Body of pancreas (tissue), 4 donors: ENCODE data around the gene EXOC1. TPM values are rescaled to one million over a fixed set of nuclear protein-coding genes. Genes with fewer than 3 reads are reported as not detected.

Experiments
- ATAC-seq: fragments of 150-250 bp; one replicate; pipeline ENCODE4 v1.9.1; 2016
- DNase-seq, 4 donors: peaks; one replicate each; pipeline ENCODE4 v3.0.0-alpha.2; 2019
- H3K27ac ChIP-seq, 4 donors: fragments of 200-600 bp; sonication (generic); 1 replicate in 3 of 4; 2 replicates in 1 of 4; pipeline versions ENCODE4 v1.5.1 to v1.6.1; 2016 to 2019; ENCODE audit warnings: mild to moderate bottlenecking in 1 of 4, mixed read lengths in 1 of 4, moderate library complexity in 1 of 4
- H3K27me3 ChIP-seq, 2 donors: fragments of 200-600 bp; sonication (generic); one replicate each; pipeline ENCODE4 v1.6.0; 2016; ENCODE audit warnings: mild to moderate bottlenecking in 1 of 2
- H3K36me3 ChIP-seq, 2 donors: fragments of 200-600 bp; sonication (generic); replicated peaks in 1 of 2; 2 replicates each; pipeline ENCODE4 v1.5.1; 2016; ENCODE audit warnings: low read depth in 2 of 2; ENCODE audit not compliant: insufficient read depth in 1 of 2
- H3K4me1 ChIP-seq: fragments of 200-600 bp; sonication (generic); one replicate; pipeline ENCODE4 v1.6.0; 2016
- H3K4me3 ChIP-seq, 2 donors: fragments of 200-600 bp; sonication (generic); 1 replicate in 1 of 2; 2 replicates in 1 of 2; pipeline ENCODE4 v1.5.1; 2016 to 2019
- H3K9me3 ChIP-seq, 3 donors: fragments of 200-600 bp; sonication (generic); 1 replicate in 2 of 3; 2 replicates in 1 of 3; pipeline ENCODE4 v1.5.1; 2016
- POLR2A ChIP-seq, 3 donors: fragments of 450-650 bp; IDR thresholded peaks; one replicate each; pipeline ENCODE4 v1.6.1; 2016; ENCODE audit warnings: antibody characterized with exemption in 3 of 3, mild to moderate bottlenecking in 2 of 3
- WGBS, 2 donors: methylation state at CpG; one replicate each; pipeline ENCODE4 v1.1.5; 2017; 5-methylcytosine and 5-hydroxymethylcytosine counted together
- intact Hi-C: fragments of 100-400 bp; cut with DNase I; formaldehyde crosslinking; loops from one replicate; pipeline ENCODE4 v1.15.1; 2023
- total RNA-seq, 2 donors: library from RNA; depleted of rRNA; stranded (reverse); fragments of >200 nt; gene quantifications; one replicate each; pipeline ENCODE4 v1.1.0, GENCODE V29; 2016
- TF ChIP-seq, protein P1 (sequence below), 7 experiments: fragments of 450-650 bp in 4 of 7; fragments of 200-600 bp in 3 of 7; sonication (generic) in 3 of 7; IDR thresholded peaks; one replicate each; pipeline ENCODE4 v1.5.1; 2016 to 2019; ENCODE audit warnings: antibody characterized with exemption in 7 of 7

The EXOC1 gene, protein sequence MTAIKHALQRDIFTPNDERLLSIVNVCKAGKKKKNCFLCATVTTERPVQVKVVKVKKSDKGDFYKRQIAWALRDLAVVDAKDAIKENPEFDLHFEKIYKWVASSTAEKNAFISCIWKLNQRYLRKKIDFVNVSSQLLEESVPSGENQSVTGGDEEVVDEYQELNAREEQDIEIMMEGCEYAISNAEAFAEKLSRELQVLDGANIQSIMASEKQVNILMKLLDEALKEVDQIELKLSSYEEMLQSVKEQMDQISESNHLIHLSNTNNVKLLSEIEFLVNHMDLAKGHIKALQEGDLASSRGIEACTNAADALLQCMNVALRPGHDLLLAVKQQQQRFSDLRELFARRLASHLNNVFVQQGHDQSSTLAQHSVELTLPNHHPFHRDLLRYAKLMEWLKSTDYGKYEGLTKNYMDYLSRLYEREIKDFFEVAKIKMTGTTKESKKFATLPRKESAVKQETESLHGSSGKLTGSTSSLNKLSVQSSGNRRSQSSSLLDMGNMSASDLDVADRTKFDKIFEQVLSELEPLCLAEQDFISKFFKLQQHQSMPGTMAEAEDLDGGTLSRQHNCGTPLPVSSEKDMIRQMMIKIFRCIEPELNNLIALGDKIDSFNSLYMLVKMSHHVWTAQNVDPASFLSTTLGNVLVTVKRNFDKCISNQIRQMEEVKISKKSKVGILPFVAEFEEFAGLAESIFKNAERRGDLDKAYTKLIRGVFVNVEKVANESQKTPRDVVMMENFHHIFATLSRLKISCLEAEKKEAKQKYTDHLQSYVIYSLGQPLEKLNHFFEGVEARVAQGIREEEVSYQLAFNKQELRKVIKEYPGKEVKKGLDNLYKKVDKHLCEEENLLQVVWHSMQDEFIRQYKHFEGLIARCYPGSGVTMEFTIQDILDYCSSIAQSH
- total RNA-seq = 10 to 100 TPM; 16.9 to 37.9 TPM

DNA sequence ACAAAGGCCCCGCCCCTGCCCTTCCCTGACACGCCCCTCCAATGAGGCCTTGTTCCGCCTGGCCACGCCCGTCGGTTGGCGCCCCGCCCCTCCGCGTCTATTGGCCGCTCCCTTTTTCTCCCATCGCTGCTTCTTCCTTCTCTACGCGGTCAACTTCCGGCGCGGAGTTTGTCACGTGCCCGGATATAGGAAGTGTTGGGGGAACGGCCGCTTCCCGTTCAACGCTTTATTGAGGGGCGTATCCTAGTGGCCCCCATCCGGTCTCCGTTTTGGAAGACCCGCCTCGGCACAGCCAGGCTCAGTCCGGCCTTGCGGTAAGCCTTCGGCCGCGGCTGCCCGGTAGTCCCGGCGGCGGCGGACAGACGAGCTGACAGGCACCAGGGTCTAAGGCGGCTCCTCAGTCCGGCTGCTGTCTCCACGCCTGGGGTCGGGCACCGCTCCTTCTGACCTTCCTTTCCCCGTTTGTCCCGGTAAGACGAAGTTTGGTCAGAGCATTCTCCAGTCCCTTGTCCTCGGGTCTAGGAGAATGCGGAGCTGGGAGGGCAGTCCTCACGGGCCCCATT is at the start of gene EXOC1:
Gene EXOC1 (plus strand): TSS at position 165 of the 563 bp plus-strand sequence. CDS start 4,676 bp downstream, outside the sequence.
- intact Hi-C loops = no loop called here
- 0% methylated on average over 35 to 50 of the region's 50 CpGs for WGBS, 2 donors

GRCh38 chr4:55807556-55807955 is 45.9 kb upstream of the EXOC1 start:
- ATAC-seq (no peak), DNase-seq (no peak)
- intact Hi-C loops = no loop called here
- Histone ChIP-seq H3K4me3 (no peak overlapping the region), H3K9me3 (no peaks in the 10 kb centered on the region), H3K36me3 (no peaks in the 10 kb centered on the region), H3K27me3 (no peaks in the 10 kb centered on the region), H3K4me1 (no peaks in the 10 kb centered on the region), H3K27ac (no peak overlapping the region)
- TF ChIP-seq, protein P1, sequence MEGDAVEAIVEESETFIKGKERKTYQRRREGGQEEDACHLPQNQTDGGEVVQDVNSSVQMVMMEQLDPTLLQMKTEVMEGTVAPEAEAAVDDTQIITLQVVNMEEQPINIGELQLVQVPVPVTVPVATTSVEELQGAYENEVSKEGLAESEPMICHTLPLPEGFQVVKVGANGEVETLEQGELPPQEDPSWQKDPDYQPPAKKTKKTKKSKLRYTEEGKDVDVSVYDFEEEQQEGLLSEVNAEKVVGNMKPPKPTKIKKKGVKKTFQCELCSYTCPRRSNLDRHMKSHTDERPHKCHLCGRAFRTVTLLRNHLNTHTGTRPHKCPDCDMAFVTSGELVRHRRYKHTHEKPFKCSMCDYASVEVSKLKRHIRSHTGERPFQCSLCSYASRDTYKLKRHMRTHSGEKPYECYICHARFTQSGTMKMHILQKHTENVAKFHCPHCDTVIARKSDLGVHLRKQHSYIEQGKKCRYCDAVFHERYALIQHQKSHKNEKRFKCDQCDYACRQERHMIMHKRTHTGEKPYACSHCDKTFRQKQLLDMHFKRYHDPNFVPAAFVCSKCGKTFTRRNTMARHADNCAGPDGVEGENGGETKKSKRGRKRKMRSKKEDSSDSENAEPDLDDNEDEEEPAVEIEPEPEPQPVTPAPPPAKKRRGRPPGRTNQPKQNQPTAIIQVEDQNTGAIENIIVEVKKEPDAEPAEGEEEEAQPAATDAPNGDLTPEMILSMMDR (IDR thresholded peaks at IDR 0.05) = no peak

More for the DNA sequence above, at the start of gene EXOC1:
- DNase-seq (peak; percentile 98 to 99 (median 98)), ATAC-seq (peak; percentile 100)
- Histone ChIP-seq H3K4me3 (peak within 1 kb of the TSS; percentile 71 to 92), H3K4me1 (peaks cover 11% of the 10 kb centered on the region), H3K36me3 (no peaks in the 10 kb centered on the region), H3K27me3 (no peaks in the 10 kb centered on the region), H3K27ac (peak within 1 kb of the TSS in 3 of 4 donors; percentile 1 to 78 (median 74)), H3K9me3 (no peaks in the 10 kb centered on the region)
- peak; percentile 14 to 71 (median 66) for TF ChIP-seq POLR2A (IDR thresholded peaks at IDR 0.05)
- TF ChIP-seq, protein P1 (IDR thresholded peaks at IDR 0.05) = no peak

DNA sequence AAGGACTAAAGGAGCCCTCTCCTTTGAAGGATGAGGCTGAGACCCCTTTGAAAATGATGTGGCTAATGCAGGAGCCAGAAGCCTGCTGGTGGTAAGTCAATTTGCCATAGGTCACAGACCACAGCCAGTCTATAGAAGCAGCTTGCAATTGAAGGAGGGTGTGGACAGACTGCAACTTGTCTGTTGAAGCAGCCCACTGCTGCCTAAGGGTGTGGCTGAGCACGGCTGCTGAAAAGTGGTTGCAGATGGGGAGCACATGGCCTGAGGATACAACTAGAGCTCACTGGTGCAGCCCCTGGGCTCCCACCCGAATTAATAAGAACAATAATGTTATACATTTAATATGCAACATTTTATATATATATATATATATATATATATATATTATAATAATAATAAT is 45.3 kb upstream of the EXOC1 start:
- WGBS, 2 donors = 41 to 49% methylated on average over 2 of the region's 2 CpGs
- no peak overlapping the region for H3K4me3 ChIP-seq
- H3K27ac ChIP-seq = no peak overlapping the region
- TF ChIP-seq POLR2A (IDR thresholded peaks at IDR 0.05) = no peak
- TF ChIP-seq, protein P1 (IDR thresholded peaks at IDR 0.05) = no peak
- H3K4me1 ChIP-seq = no peaks in the 10 kb centered on the region
- no peaks in the 10 kb centered on the region for H3K9me3 ChIP-seq
- intact Hi-C loops = no loop called here
- DNase-seq (no peak), ATAC-seq (no peak)
- H3K36me3 ChIP-seq = no peaks in the 10 kb centered on the region
- no peaks in the 10 kb centered on the region for H3K27me3 ChIP-seq

DNA sequence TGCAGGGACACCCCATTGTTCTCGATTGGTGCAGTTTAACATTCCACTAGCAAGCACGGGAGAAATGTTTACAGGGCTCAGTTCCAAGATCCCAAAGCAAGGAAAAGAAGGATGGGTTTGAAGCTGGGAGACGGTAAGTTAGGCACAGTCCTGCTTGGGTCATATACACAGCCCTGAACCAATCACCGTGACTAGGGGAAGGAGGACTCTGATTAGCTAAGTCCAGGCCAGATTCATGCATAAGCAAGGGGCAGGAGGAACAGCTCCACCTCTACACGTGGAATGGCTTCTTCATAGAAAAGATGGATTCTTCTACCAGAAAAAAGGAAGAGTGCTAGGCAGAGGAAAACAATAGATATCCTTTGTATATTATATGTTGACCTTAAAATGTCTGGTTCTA is 44.8 kb upstream of the EXOC1 start:
- WGBS, 2 donors = 40 to 46% methylated on average over 5 of the region's 5 CpGs
- Histone ChIP-seq H3K27me3 (no peaks in the 10 kb centered on the region), H3K4me3 (no peak overlapping the region), H3K9me3 (no peaks in the 10 kb centered on the region), H3K36me3 (no peaks in the 10 kb centered on the region), H3K4me1 (no peaks in the 10 kb centered on the region), H3K27ac (no peak overlapping the region)
- DNase-seq = no peak
- ATAC-seq = no peak
- intact Hi-C loops = no loop called here
- TF ChIP-seq, protein P1 (IDR thresholded peaks at IDR 0.05) = no peak
- TF ChIP-seq POLR2A (IDR thresholded peaks at IDR 0.05) = no peak
